Activated naive CD4-positive, alpha-beta T cell treated with anti-CD3 and anti-CD28 coated beads, Interleukin-2, amount 50 U/mL, for 72 hours (primary cell): ENCODE results near the gene EML4. TPM values are rescaled to one million over a fixed set of nuclear protein-coding genes. Genes with fewer than 3 reads are reported as not detected.
"Not testable (repeated sequence)": the region's sequence is repeated elsewhere in the genome, so short reads cannot be mapped to it uniquely, and the experiment has no call there.

Source experiments
- ATAC-seq, 2 donors: fragments of 150-1000 bp; cut with Tn5 transposase; 2 replicates each; pipeline ENCODE4 v1.10.0; 2021; ENCODE audit warnings: mild to moderate bottlenecking in 2 of 2, moderate library complexity in 2 of 2
- DNase-seq, 2 donors: peaks; one replicate each; pipeline ENCODE4 v3.0.0; 2021 to 2022; ENCODE audit warnings: low spot score in 2 of 2
- H3K27ac Mint-ChIP-seq, 2 donors: one replicate each; pipeline ENCODE4 v1.8.0; 2022; ENCODE audit warnings: mild to moderate bottlenecking in 2 of 2, mixed read lengths in 2 of 2
- H3K36me3 Mint-ChIP-seq, 2 donors: one replicate each; pipeline ENCODE4 v1.8.0; 2022; ENCODE audit warnings: mixed read lengths in 2 of 2
- H3K9me3 Mint-ChIP-seq, 2 donors: one replicate each; pipeline ENCODE4 v1.8.0; 2022; ENCODE audit warnings: mixed read lengths in 2 of 2
- total RNA-seq, 2 donors: library from RNA; stranded (reverse); gene quantifications; one replicate each; pipeline ENCODE4 v1.2.3, GENCODE V29; 2022

EML4 gene
- total RNA-seq, 2 donors from 2014 or later, result 56.6 to 85.7 TPM

DNA sequence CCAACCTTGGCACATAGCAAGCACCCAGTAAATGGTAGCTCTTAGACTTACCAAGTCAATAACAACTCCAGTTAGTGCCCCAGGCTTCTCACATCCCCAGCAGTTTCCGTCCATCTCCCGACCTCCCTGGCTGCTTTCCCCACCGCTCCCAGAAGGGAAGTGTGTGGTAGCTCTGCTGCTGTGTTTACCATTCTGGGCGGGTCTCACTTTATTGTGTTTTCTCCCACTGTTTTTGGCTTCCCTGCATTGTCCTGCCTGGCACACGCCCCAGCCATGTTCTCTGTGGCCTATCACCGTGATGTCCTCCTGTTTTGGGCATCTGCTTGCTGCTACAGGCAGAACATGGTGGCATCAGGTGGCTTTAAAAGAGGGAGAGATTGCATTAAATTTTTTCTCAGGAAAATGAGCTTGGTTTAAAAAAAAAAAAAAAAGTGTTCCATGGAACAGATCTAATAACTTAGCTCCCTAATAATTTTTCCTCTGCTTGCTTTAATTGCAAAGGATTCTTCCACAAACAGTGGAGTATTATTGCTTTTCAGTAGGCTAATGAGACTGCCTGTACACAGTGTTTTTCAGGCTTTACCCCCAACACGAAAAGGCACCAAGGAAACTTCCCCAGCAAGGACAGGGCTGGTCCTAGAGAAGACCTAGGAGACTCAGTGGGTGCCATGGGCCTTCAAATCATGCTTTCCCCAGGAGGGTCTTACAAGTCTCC, 199.8 kb downstream of the EML4 start:
- no peaks in the 10 kb centered on the region for H3K36me3 Mint-ChIP-seq
- no peak overlapping the region for H3K27ac Mint-ChIP-seq
- ATAC-seq (no peak), DNase-seq (no peak)
- no peaks in the 10 kb centered on the region for H3K9me3 Mint-ChIP-seq

DNA sequence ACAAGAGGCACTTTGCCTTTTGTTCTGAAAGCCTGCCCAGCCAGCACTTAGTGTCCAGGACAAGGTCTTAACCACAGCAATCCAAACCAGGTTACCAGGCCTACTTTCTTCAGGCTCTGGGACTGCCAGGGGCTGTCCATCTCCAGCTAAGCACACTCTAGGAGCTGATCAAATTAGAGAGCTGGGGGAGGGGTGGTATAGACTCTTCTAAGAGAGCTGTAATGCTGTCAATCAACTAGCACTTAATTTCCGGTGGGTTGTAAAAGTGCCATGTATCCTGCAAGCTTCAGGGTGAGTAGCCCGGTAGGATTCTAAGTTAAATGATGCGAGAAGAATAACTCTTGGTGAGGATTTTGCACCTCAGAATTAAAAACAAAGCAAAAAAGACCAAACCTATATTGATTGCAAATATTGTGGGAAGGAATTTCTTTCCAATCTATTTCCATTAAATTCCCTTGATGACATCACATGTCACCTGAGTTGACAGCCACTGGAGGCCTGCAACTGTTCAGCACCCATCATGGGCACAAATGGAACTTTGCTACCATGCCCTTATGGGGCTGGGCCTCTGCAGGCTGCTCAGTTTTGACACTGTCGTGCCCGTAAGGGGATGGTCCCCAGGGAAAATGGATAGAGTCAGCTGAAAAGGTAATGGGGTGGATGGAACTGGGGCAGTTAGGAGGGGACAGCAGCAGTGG, 200.5 kb downstream of the EML4 start:
- Mint-ChIP-seq H3K9me3 (no peaks in the 10 kb centered on the region), H3K27ac (peak overlapping the region in 1 of 2 donors; percentile 37), H3K36me3 (no peaks in the 10 kb centered on the region)
- no peak for DNase-seq
- no peak for ATAC-seq

DNA sequence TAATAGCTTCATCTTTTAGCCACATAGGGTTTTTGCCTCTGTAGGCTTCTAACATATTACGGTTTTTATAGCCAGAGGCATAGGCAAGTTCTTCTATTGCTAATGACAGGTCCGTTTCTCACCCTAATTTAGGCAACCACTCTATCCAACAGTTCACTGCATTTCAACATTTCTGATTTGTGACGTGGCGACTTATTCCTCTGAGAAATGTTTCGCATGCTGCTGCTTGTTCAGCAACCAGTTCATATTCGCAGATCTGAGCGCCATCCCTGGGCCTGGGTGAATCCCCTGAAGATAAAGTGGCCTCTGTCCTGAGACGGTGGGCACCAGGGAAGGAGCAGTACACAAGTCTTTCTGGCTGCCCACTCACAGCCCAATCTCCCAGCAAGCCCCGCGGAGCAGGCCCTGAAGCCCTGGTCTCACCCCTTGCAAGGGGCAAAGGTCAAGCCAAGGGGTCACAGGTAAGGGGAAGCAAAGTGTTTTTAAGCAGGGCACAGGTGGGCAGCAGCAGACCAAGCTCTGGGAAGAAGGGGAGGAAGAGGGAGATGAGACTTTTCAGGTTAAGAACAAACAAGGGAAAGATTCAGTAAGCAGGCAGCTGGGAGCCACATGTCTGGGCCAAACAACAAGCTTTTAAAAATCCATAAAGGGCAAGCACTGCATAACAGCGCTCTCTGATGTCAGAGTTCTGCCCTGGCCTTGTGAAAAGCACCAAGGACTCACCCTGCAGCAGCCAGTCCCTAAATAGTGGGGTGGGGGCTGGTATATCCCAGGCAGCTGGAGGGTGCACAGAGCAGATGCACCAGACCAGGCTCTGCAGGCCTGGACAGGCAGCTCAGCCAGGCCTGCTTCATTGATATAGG, 202.7 kb downstream of the EML4 start:
- H3K27ac Mint-ChIP-seq, result no peak overlapping the region
- no peaks in the 10 kb centered on the region for H3K9me3 Mint-ChIP-seq
- ATAC-seq (no peak), DNase-seq (no peak)
- H3K36me3 Mint-ChIP-seq, result no peaks in the 10 kb centered on the region

DNA sequence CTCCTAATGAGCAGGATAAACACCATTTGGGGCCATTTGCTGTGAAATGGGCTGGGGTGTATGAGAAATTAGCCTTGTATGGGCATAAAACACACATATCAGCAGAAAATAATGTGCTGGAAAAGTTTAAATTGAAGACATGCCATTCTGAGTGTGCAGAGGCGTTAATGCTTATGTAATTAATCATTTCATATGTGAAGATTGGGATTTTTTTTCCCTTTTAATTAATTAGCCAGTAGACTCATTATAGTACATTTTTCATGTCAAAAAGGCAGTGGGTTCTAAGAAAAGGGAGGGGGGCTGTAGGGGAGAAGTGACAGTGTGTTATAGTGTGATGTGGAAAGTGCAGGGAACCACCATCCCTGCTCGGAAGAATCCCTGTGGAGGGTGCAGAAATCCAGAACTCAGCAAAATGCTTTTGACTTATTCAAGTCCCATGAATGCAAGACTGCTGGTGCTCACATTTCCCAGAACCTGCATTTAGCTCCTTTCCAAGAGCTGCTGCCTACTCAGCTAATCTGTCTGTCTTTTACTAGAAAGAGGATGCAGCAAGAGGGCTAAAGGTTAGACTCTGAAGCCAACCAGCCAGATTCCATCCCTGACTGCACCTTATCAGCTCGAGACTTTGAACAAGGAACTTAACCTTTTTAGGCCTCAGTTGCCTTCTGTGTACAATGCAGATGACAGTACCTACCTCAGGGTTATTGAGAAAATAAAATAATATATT, 203.5 kb downstream of the EML4 start:
- H3K9me3 Mint-ChIP-seq, result no peaks in the 10 kb centered on the region
- ATAC-seq, result no peak
- DNase-seq, result no peak
- H3K36me3 Mint-ChIP-seq, result no peaks in the 10 kb centered on the region
- no peak overlapping the region for H3K27ac Mint-ChIP-seq

DNA sequence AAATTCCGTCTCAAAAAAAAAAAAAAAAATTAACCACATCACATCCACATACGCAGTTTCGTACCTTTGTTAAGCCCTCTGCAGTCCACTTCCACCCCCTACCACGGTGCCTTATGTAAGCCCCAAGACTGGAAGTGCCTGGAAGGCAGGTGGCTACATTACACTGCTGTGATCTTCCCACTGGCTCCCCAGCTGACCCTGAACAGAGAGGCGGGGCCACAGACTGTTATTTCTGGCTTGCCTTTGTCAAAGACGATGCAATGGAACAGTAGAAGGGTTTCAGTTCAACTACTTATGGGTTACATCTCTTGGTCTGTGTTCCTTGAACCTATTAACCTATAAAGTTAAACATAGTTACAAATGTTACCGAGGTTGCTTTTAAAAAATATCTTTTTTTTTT, 207.6 kb downstream of the EML4 start:
- Mint-ChIP-seq H3K27ac (no peak overlapping the region), H3K9me3 (no peaks in the 10 kb centered on the region), H3K36me3 (no peaks in the 10 kb centered on the region)
- ATAC-seq (no peak), DNase-seq (no peak)

DNA sequence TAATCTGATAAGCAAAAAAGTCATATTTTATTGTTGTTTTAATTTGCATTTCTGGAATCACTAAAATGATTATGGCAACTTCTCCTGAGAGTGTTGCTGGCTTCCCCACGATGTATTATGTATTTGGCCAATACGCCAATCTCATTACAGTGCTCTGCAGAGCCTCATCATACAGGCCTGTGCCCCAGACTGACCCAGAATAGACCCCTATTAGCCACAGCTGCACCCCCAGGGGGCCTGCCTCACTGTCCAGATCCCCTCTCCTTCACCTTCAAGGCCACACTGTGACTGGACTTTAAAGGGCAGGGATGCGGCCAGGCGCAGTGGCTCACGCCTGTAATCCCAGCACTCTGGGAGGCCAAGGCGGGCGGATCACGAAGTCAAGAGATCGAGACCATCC, 209.3 kb downstream of the EML4 start:
- H3K36me3 Mint-ChIP-seq, result no peaks in the 10 kb centered on the region
- DNase-seq (no peak), ATAC-seq (no peak)
- H3K9me3 Mint-ChIP-seq, result no peaks in the 10 kb centered on the region
- no peak overlapping the region for H3K27ac Mint-ChIP-seq

DNA sequence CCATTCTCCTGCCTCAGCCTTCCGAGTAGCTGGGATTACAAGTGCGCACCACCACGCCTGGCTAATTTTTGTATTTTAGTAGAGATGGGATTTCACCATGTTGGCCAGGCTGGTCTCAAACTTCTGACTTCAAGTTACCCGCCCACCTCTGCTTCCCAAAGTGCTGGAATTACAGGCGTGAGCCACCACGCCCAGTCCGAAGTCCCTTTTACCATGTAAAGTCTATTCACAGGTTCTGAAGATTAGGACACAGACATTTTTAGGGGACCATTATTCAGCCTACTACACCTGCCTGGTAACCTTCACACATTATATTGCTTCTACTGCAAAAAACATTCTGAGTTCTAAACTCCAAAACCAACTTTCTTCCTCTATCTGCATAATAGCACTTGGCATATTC, 210.9 kb downstream of the EML4 start:
- not testable (repeated sequence) for H3K27ac Mint-ChIP-seq, H3K9me3 Mint-ChIP-seq, H3K36me3 Mint-ChIP-seq, ATAC-seq, DNase-seq

DNA sequence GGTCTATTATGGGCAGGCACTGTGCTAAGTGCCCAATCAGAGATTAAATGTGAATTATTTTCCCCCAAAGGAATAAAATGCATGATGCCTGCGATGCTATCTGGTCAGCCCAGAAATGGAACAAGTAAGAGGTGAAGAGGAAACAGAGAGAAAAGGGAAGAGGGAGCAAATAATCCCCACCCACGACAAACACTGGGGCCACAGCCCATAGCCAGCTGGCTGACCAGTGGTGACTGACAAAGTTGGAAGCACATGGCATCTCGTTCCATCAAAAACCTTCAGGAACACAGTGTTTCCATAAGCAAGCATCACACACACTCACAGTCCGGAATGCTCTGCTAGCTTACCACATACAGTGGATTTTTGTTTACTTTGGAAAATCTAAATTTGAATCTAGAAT, 213.0 kb downstream of the EML4 start:
- no peaks in the 10 kb centered on the region for H3K36me3 Mint-ChIP-seq
- no peak for DNase-seq
- no peak for ATAC-seq
- H3K27ac Mint-ChIP-seq, result no peak overlapping the region
- no peaks in the 10 kb centered on the region for H3K9me3 Mint-ChIP-seq

Other genes with a start within 250 kb of the EML4 start
- not detected for gene PKDCC, start 121.3 kb upstream of the EML4 start, total RNA-seq
- 100 to 1,000 TPM in 1 of 2 donors, 10 to 100 TPM in 1; 82.8 to 122 TPM for gene COX7A2L, start 191.9 kb downstream of the EML4 start, total RNA-seq